BE2C (cell line): ENCODE data around the gene PEAK1.
A peak's percentile ranks its signal among the peaks of the same experiment; 100 is the strongest.

ENCODE experiments used
- DNase-seq: peaks from one replicate; pipeline ENCODE4 v3.0.0-alpha.2; 2020
- H3K27me3 ChIP-seq: fragments of 250-450 bp; sonication (Bioruptor Pico); 2 replicates; pipeline ENCODE4 v1.5.1; 2020; ENCODE audit warnings: mild to moderate bottlenecking
- H3K36me3 ChIP-seq: fragments of 250-450 bp; sonication (Bioruptor Pico); 2 replicates; pipeline ENCODE4 v1.5.1; 2020; ENCODE audit warnings: mild to moderate bottlenecking
- H3K4me1 ChIP-seq: fragments of 250-450 bp; sonication (Bioruptor Pico); 2 replicates; pipeline ENCODE4 v1.5.1; 2020
- H3K4me3 ChIP-seq: 2 replicates; pipeline ENCODE4 v1.5.1; 2011; ENCODE audit warnings: low read depth, low read length
- H3K9me3 ChIP-seq: fragments of 250-450 bp; sonication (Bioruptor Pico); 2 replicates; pipeline ENCODE4 v1.5.1; 2020
- CTCF ChIP-seq: IDR thresholded peaks from 2 replicates; pipeline ENCODE4 v1.5.1; 2012; ENCODE audit warnings: mild to moderate bottlenecking, low read depth, low read length

The PEAK1 gene

GRCh38 chr15:77347197-77347596 lies 72.7 kb downstream of the PEAK1 start:
- DNase-seq = no peak
- no peaks in the 10 kb centered on the region for H3K9me3 ChIP-seq
- H3K36me3 ChIP-seq = no peaks in the 10 kb centered on the region
- TF ChIP-seq CTCF = no peak
- no peaks in the 10 kb centered on the region for H3K27me3 ChIP-seq
- H3K4me3 ChIP-seq = no peak overlapping the region
- H3K4me1 ChIP-seq = no peaks in the 10 kb centered on the region

DNA sequence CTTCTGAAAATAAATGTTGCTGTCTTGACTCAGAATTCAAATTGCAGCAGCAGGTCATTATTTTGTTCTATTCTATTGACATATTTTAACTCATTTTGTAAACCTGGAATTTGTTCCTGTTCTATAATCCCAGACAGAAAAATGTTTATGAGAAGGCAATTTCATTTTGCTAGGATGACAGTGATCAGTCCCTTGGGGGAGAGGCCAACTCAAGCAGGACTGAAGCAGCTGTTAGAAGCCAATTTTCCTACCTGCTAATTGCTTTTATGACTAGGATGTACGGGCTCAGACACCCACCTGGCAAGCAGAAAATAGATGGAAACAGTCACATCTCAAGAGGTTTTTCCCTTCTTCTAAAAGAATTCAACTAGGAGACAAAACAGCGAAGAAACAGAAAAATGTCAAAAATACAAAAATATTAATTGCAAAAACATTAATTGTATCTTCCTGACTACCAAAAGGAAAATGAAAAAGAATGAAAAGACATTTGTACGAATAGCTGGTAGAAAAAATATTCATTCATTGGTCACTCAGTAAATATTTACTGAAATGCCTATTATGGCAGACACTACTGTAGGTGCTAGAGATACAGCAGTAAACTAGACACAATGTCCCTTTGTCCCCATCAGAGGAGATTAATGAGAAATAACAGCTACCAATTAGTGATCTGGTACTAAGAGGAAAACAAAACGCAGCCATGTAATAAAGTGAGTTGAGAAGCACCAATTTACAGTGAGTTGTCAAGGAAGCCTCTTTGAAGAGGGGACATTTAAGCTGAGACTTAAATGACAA lies 73.5 kb downstream of the PEAK1 start:
- no peak for TF ChIP-seq CTCF
- H3K4me3 ChIP-seq = no peak overlapping the region
- no peak for DNase-seq
- H3K9me3 ChIP-seq = no peaks in the 10 kb centered on the region
- no peaks in the 10 kb centered on the region for H3K4me1 ChIP-seq
- H3K36me3 ChIP-seq = no peaks in the 10 kb centered on the region
- H3K27me3 ChIP-seq = no peaks in the 10 kb centered on the region

- no peaks in the 10 kb centered on the region for H3K36me3 ChIP-seq
- no peak for DNase-seq
- H3K4me3 ChIP-seq = no peak overlapping the region
- no peaks in the 10 kb centered on the region for H3K27me3 ChIP-seq
- H3K9me3 ChIP-seq = no peaks in the 10 kb centered on the region
- no peaks in the 10 kb centered on the region for H3K4me1 ChIP-seq
- TF ChIP-seq CTCF = no peak
Observed at GRCh38 chr15:77342807-77343206, 77.1 kb downstream of the PEAK1 start.

DNA sequence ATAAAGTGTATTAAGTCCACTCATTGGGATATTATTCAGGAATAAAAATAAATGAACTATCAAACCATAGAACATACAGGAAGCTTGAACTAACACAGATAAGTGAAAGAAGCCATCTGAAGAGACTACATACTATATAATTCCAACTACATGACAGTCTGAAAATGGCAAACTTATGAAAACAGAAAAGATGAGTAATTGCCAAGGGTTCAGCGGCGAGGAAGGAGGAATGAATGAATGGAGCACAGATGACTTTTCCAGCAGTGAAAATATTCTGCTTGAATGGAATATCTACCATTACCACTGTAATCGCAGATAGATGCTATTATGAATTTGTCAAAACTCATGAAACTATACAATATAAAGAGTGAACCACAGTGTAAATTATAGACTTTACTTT lies 79.7 kb downstream of the PEAK1 start:
- H3K27me3 ChIP-seq = no peaks in the 10 kb centered on the region
- no peaks in the 10 kb centered on the region for H3K9me3 ChIP-seq
- H3K4me3 ChIP-seq = no peak overlapping the region
- no peak for DNase-seq
- no peaks in the 10 kb centered on the region for H3K36me3 ChIP-seq
- no peaks in the 10 kb centered on the region for H3K4me1 ChIP-seq
- no peak for TF ChIP-seq CTCF

DNA sequence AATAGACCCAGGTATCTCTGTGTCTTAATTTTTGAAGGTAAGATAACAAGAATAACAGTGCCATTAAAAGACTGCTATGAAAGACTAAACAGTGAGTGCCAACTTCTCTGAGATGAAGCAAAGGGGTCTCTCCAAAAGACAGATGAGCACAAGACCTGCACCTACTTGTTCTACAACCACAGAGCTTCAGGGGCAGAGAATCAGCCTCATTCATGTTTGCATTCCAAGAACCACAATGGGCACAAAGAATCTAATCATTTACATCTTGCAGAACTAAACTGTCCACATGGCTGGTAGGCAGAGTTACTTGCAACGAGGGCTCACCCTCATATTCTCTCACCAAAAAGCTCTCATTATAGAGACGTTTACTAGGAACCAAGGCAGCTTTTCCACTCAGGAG lies 83.9 kb downstream of the PEAK1 start:
- no peaks in the 10 kb centered on the region for H3K9me3 ChIP-seq
- DNase-seq = no peak
- H3K36me3 ChIP-seq = no peaks in the 10 kb centered on the region
- no peaks in the 10 kb centered on the region for H3K27me3 ChIP-seq
- TF ChIP-seq CTCF = no peak
- H3K4me3 ChIP-seq = no peak overlapping the region
- H3K4me1 ChIP-seq = no peaks in the 10 kb centered on the region

DNA sequence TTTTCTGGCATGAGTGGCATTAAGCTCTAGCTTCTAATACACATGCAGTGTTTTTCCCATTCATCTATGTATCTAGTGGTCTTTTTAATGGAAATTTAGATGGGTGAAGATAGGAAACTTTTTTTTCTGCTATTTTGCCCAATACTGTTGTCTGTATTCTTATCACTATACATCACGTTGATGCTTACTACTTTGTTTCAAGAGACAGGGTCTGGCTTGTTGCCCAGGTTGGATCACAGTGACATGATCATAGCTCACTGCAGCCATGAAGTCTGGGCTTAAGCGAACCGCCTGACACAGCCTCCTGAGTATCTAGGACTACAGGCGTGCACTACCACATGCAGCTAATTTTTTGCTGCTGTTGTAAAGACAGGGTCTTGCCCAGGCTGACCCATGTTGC lies 84.6 kb downstream of the PEAK1 start:
- no peaks in the 10 kb centered on the region for H3K4me1 ChIP-seq
- no peaks in the 10 kb centered on the region for H3K9me3 ChIP-seq
- no peak overlapping the region for H3K4me3 ChIP-seq
- DNase-seq = peak; percentile 41
- no peaks in the 10 kb centered on the region for H3K36me3 ChIP-seq
- no peaks in the 10 kb centered on the region for H3K27me3 ChIP-seq
- TF ChIP-seq CTCF = no peak
